T-helper 1 cell treated with Interleukin-12 subunit alpha and Interleukin-12 subunit beta and Interleukin-4 antibody, amounts not matched to agents 30 μg/mL and 1 μg/mL, for 36 hours (primary cell): ENCODE data around the gene ITIH1.

Experiments
- H3K27ac Mint-ChIP-seq: one replicate; pipeline ENCODE4 v1.8.0; 2021; ENCODE audit warnings: mild to moderate bottlenecking, mixed read lengths
- H3K27me3 Mint-ChIP-seq: one replicate; pipeline ENCODE4 v1.8.0; 2021; ENCODE audit warnings: low read depth, mixed read lengths
- H3K36me3 Mint-ChIP-seq: one replicate; pipeline ENCODE4 v1.8.0; 2021; ENCODE audit warnings: low read depth, mixed read lengths
- H3K4me1 Mint-ChIP-seq: one replicate; pipeline ENCODE4 v1.8.0; 2021; ENCODE audit warnings: low read depth, mixed read lengths
- H3K4me3 Mint-ChIP-seq: one replicate; pipeline ENCODE4 v1.8.0; 2021; ENCODE audit warnings: mild to moderate bottlenecking, moderate library complexity, mixed read lengths
- H3K9me3 Mint-ChIP-seq: one replicate; pipeline ENCODE4 v1.8.0; 2021; ENCODE audit warnings: mixed read lengths

The ITIH1 gene

DNA sequence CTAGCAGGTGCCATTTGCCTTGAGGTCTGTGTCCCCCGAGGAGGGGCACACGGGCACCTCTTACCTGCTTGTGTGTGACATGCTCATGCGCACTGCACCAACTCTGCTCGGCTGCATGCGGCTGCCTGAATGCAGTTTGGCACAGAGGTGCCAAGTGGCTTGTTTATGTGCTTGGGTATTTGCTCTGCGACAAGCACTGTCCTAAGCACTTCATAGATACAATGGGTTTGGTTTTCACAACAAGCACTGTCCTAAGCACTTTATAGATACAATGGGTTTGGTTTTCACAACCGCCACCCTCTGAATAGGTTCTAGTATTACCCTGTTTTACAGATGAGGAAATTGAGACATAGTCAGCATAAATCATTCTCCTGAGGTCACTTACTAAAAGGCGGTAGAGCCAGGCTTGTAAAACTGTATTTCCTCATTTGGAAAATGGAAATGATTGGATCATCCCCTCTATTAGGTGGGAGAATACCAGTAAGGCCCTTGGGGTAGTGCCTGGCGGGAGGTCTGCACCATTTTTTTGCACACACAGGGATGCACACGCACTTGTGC, 52.6 kb downstream of the ITIH1 start:
- Mint-ChIP-seq H3K4me3 (no peak overlapping the region), H3K4me1 (no peaks in the 10 kb centered on the region), H3K36me3 (no peaks in the 10 kb centered on the region), H3K27me3 (no peaks in the 10 kb centered on the region), H3K9me3 (no peaks in the 10 kb centered on the region), H3K27ac (no peak overlapping the region)

DNA sequence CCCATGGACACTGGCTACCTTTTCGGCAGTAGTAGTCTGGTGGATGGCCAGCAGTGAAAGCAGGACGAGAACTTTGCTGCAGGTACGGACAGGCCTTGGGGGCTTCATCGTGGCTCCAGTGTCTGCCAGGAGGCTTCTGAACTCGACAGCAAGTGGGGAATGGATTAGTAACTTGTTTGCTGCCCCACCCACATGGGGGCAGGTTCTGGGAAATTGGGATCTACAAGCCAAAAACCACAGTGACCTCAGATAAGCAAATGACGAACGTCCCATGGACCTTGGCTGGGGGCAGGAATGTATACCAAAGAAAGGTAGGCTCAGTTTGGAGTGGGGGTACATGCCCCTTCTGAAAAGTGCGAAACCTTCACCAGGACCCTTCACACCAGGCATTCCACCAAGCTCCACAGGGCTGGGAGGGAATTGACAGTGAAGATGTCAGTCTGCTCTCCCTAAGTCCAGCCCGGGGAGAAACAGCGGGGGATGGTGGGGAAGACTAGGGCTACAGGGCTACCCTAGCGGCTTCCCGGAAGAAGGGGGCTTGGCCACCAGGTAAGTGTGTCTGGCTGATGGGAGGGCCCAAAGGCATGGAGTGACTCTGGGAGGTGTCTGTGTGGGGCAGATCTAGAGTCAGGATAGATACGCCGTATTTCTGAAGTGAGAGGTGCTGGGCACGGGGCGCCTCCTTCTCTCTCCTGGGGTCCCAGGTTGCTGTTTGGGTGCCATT, 53.3 kb downstream of the ITIH1 start, which contains the start of gene ITIH4:
ITIH4 (minus strand) TSS at position 138 of the 724 bp plus-strand sequence; CDS start at position 108, 30 bp downstream.
- H3K36me3 Mint-ChIP-seq = peaks cover 2% of the 10 kb centered on the region
- peak within 1 kb of the TSS; percentile 15 for H3K27ac Mint-ChIP-seq
- no peak within 1 kb of the TSS for H3K4me3 Mint-ChIP-seq

DNA sequence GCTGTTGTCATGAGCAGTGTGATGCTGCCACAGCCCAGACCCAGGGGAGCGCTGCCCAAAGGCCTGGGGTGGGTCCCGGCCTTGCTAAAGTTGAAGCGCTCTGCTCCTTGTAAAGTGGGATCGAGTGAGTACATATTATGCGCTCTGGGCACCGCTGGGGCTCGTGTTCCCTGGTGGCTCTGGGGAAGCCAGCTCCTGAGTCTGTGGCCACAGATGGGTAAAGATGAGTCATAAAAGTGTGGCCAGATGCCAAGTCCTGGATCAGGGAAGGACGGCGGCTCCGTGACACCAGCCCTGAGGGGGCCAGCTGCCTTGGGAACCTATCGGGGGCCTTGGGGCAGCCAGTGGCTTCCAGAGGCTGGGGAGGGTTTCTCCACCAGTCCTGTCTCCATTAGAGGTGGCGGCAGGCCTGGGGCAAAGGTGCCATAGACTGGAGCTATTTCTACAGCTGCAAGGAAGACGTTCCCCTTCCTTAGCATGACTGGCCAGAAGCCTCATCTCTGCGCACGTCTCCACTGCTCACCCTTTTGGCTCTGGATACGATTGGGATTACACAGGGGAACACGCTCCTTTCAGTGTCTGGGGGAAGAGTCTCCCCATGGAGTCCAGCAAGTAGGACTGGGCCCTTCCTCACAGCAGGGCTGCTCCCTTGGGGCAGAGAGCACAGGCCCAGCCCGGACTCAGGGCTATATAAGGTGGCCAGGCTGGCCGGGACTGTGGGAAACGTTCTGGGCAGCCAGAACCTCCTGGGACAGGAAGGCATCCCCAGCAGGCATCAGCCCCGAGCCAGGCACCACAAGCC, 54.3 kb downstream of the ITIH1 start:
- H3K4me3 Mint-ChIP-seq = no peak overlapping the region
- peaks cover 4% of the 10 kb centered on the region for H3K4me1 Mint-ChIP-seq
- peaks cover 2% of the 10 kb centered on the region for H3K36me3 Mint-ChIP-seq
- no peak overlapping the region for H3K27ac Mint-ChIP-seq
- no peaks in the 10 kb centered on the region for H3K27me3 Mint-ChIP-seq
- H3K9me3 Mint-ChIP-seq = no peaks in the 10 kb centered on the region

More for the DNA sequence above, 53.3 kb downstream of the ITIH1 start, which contains the start of gene ITIH4:
- Mint-ChIP-seq H3K9me3 (no peaks in the 10 kb centered on the region), H3K27me3 (no peaks in the 10 kb centered on the region), H3K4me1 (no peaks in the 10 kb centered on the region)

DNA sequence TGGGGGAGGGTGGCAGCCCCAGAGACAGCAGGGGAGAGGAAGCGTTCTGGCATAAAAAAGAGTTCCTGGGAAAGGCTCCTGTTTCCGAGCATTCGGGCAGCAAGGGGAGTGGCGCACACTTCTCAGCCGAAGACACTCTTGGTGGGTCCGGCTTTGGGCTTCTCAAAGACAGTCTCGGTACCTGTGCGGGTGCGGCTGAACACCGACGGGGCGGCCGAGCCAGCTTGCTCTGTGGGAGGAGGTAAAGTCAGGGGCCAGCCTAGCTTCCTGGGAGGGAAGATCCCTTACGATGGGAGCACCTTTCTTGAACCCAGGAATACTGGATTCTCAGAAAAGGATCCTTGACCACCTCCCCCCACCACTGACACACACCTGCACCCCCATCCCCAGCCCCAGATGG, 55.8 kb downstream of the ITIH1 start:
- H3K9me3 Mint-ChIP-seq = no peaks in the 10 kb centered on the region
- peaks cover 2% of the 10 kb centered on the region for H3K36me3 Mint-ChIP-seq
- H3K27ac Mint-ChIP-seq = no peak overlapping the region
- H3K4me3 Mint-ChIP-seq = no peak overlapping the region
- no peaks in the 10 kb centered on the region for H3K27me3 Mint-ChIP-seq
- H3K4me1 Mint-ChIP-seq = peaks cover 14% of the 10 kb centered on the region

DNA sequence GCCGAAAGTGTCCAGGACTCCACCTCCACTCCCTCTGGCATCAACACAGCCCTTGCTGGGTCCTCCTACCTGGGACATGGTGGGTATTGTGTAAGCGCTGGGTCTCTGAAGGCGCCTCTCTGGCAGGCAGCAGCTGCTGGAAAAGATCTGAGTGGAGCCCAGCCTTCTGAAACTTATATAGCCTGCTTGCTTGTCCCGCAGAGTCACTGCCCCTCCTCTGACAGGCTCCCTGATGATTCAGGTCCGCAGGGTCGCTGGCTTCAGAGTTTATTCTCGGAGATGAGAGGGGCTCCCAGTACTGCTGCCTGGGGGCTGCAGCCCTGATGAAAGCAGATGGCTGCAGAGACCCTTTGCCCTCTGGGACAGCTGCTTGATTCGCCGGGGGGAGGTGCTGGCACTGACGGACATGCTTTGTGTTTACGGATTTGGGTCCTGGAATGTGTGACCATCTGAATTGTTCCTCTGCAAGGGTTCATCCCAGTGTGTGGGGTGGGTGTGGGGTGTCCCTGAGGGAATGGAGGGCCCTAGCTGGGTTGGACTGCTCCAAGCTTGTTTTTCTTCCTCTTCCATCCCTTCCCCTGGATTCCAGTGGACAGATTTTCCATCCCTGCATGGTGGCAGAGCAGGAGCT, 57.6 kb downstream of the ITIH1 start, which contains the start of gene MUSTN1:
MUSTN1 (minus strand) TSS at position 149 of the 631 bp plus-strand sequence; CDS start at position 78, 71 bp downstream.
- Mint-ChIP-seq H3K9me3 (no peaks in the 10 kb centered on the region), H3K36me3 (peaks cover 6% of the 10 kb centered on the region), H3K27ac (no peak within 1 kb of the TSS), H3K4me1 (peaks cover 31% of the 10 kb centered on the region), H3K4me3 (no peak within 1 kb of the TSS), H3K27me3 (no peaks in the 10 kb centered on the region)

DNA sequence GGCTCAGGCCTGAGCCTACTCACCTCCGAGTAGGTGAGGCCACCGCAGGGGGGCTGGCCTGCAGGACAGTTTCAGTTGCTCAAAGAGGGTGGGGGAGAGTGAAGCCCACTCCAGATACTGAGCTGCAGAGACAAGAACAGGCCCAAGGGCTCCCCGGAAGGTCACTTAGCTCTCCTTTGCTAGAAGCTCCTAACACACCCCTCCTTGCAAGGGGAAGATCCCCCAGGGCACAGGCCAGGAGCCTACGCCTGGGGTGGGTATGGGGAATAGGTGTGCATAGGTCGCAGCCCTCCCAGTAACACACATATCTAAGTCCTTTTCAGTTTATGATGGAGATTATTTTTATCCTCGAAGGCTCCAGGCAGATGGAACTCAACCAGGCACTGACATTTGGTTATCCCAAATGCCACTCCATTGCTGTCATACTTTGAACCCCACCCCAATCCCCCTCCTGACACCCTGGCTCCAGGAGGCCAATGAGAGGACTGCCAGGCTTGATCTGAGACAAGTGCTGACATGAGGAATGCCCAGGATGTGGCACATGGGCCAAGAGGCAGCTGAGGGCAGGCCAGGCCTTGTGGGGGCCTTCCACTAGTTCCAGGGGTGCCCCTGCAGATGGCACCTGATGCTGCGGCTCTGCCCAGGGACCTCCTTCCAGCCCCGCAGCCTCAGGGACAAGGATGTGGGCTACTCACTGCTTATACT, 58.5 kb downstream of the ITIH1 start:
- H3K27me3 Mint-ChIP-seq = no peaks in the 10 kb centered on the region
- H3K4me3 Mint-ChIP-seq = no peak overlapping the region
- H3K9me3 Mint-ChIP-seq = no peaks in the 10 kb centered on the region
- H3K4me1 Mint-ChIP-seq = peaks cover 34% of the 10 kb centered on the region
- no peak overlapping the region for H3K27ac Mint-ChIP-seq
- peaks cover 9% of the 10 kb centered on the region for H3K36me3 Mint-ChIP-seq

DNA sequence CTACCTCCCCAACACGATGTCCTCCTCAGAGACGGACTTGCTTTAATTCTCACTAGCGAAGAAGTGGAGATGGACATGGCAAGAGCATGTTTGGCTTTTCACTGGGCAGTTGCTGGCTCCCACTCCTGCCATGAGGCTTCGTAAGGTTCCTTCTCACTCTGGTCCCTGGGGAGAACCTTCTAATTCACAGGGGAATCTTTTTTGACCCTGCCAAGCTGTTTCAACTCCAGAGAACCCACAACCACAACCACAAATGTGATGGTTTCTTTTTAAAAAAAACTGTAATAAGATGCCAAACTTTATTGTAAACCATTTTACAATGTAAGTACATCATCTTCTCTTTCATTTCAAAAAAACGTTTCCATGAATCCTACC, 59.1 kb downstream of the ITIH1 start:
- Mint-ChIP-seq H3K27ac (no peak overlapping the region), H3K27me3 (no peaks in the 10 kb centered on the region), H3K36me3 (peaks cover 11% of the 10 kb centered on the region), H3K4me3 (no peak overlapping the region), H3K9me3 (no peaks in the 10 kb centered on the region), H3K4me1 (peaks cover 34% of the 10 kb centered on the region)

DNA sequence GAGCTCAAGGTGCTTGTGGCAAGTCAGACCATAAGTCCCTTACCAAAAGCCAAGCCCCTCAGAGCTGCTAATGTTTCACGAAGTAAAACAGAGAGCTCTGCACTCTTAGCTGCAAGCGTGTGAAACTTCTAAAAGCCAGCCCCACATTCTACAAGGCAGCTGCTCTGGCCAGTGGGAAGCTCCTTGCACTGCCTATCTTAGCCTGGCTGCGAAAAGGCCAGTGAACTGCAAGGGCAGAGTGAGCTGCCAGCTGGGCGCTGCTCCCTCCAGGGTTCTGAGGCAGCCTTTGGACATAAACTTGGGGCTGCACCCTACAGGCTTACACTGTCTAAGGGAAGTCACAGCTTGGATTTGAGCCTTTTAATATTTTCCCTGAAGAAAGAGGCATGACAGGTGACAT, 59.6 kb downstream of the ITIH1 start:
- H3K4me1 Mint-ChIP-seq = peaks cover 35% of the 10 kb centered on the region

DNA sequence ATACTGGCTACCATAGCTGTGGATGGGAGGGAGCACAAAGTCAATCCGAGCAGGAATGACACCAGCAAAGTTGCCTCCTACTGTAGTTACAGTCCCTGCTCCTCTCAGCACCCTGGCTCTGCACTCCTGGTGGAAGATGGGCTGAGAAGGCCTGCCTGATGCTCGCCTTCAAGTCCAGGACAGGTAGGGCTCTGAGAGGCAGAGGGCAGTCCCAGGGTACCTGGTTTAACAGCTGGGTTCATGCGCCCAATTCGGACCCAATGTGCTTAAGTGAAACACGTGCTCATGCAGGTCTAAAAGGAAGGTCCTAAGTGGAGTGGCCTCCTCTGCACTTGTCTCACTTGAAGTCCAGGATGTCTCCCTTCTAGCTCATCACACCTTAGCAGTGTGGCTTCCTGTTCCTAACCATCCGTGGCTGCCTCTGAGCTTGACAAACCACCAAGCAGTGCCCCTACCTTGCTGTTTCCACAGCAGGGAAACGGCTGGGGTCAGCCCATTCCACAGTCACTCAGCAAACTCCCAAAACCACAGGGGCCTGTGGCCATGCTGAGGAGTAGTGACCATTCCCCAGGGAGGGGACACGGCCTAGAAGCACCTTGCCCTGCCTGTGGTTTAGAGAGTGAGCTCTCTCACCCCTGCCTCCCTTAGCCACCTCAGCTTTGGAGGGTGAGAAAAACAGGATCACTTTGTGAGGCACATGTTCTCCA, 61.3 kb downstream of the ITIH1 start:
- H3K9me3 Mint-ChIP-seq = no peaks in the 10 kb centered on the region
- H3K36me3 Mint-ChIP-seq = peaks cover 15% of the 10 kb centered on the region
- no peak overlapping the region for H3K4me3 Mint-ChIP-seq
- H3K4me1 Mint-ChIP-seq = peaks cover 35% of the 10 kb centered on the region
- no peak overlapping the region for H3K27ac Mint-ChIP-seq
- no peaks in the 10 kb centered on the region for H3K27me3 Mint-ChIP-seq

More for the DNA sequence above, 59.6 kb downstream of the ITIH1 start:
- no peak overlapping the region for H3K4me3 Mint-ChIP-seq
- peaks cover 15% of the 10 kb centered on the region for H3K36me3 Mint-ChIP-seq
- no peaks in the 10 kb centered on the region for H3K9me3 Mint-ChIP-seq
- no peaks in the 10 kb centered on the region for H3K27me3 Mint-ChIP-seq
- no peak overlapping the region for H3K27ac Mint-ChIP-seq

DNA sequence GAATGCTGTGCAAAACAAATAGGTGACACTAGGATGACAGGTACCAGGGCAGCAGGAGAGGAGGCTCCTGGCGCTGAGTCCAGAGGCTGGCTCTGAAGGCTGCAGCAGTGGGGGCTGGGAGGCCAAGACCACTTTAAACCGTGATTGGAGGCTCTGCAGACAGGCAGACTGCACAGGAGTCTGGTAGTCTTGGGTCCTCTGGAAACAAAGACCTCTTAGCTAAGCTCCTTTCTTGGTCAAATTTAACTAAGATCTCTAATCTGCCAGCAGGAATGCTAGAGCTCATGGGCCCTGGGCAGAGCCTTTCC, 61.8 kb downstream of the ITIH1 start:
- H3K27ac Mint-ChIP-seq = peak overlapping the region; percentile 31
- peaks cover 16% of the 10 kb centered on the region for H3K36me3 Mint-ChIP-seq
- no peaks in the 10 kb centered on the region for H3K9me3 Mint-ChIP-seq
- no peak overlapping the region for H3K4me3 Mint-ChIP-seq
- peaks cover 35% of the 10 kb centered on the region for H3K4me1 Mint-ChIP-seq
- H3K27me3 Mint-ChIP-seq = no peaks in the 10 kb centered on the region

DNA sequence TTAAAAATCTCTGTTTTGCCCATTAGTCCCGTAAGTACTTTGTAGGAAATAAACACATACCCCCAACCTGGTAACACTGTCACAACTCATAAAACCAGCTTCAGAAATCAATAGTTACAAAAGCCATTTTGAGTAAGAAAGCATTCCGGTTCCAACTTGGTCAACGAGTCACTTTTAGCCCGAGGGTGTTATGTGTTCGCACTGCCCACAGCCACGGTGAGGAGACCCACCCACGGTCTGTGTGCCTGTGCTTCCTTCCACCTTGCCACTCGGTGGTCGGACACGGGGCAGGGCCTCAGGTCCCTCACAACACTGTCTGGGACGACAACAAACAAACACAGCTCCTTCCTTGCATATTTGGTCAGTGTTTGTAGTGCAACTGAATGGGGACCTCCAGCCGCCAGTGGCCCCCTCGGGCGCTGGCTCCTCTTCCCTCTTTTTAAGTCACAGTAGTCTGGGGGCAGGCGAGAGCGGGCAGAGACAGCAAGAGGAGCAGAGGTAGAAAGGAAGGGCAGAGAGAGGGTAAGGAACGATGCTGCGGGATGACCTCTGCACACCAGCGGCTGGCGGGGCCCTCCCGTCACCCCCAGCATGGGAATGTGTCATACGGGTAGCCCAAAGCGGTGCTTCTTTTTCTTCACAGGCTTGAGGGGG, 62.6 kb downstream of the ITIH1 start:
- Mint-ChIP-seq H3K4me1 (peaks cover 36% of the 10 kb centered on the region), H3K9me3 (no peaks in the 10 kb centered on the region), H3K36me3 (peaks cover 17% of the 10 kb centered on the region), H3K27me3 (no peaks in the 10 kb centered on the region), H3K4me3 (no peak overlapping the region), H3K27ac (no peak overlapping the region)

DNA sequence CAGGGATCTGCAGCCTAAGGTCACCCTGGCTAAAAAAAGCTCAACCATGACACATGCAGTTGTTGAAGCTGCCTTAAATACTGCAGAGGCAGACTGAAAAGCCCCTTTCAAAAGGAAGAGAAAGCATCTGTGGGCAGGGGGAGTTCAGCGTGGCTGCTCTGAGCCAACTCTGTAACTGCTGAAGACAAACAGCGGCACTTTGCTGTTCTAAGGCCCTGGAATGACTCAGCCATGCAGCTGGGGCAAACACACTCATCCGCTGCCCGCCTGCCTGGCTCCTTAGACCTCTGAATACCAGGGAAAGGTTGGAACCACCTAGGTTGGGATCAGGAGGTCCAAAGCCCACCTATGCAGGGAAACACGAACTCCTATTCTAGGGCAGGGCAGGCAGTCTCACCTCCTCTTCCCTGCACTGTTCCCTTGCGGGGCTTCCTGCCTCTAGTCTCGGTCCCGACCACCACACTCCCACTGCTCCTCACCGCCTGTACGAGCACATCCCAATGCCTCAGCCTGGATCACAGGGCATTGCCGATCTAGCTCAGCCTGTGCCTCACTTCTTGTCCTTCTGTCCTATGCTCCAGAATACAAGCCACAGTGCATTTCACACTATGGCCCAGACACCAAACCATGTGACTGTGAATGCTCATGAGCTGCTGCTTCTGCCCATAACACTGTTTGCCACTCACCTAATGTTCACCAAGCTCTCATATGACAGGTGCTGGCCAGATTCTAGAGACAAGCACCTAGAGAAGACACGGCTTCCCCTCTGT, 64.0 kb downstream of the ITIH1 start:
- Mint-ChIP-seq H3K9me3 (no peaks in the 10 kb centered on the region), H3K4me3 (no peak overlapping the region), H3K27ac (no peak overlapping the region), H3K4me1 (peaks cover 35% of the 10 kb centered on the region), H3K36me3 (peaks cover 16% of the 10 kb centered on the region), H3K27me3 (no peaks in the 10 kb centered on the region)
